Measurements from ENCODE around the gene NSUN3. TPM values are rescaled to one million over a fixed set of nuclear protein-coding genes. Genes with fewer than 3 reads are reported as not detected.

Gene NSUN3
- total RNA-seq (2022; extraction: Qiagen RNA extraction): 5.1 to 7.7 TPM (median 6.0 TPM) in 5 replicates

GRCh38 chr3:94062513-94063404, at the start of gene NSUN3, which contains the start of gene DHFR2:
NSUN3 (plus strand) TSS chr3:94063061; CDS start chr3:94063127, 66 bp downstream.
DHFR2 (minus strand) TSS chr3:94062916; CDS start chr3:94061511, 1,405 bp downstream.

DNA sequence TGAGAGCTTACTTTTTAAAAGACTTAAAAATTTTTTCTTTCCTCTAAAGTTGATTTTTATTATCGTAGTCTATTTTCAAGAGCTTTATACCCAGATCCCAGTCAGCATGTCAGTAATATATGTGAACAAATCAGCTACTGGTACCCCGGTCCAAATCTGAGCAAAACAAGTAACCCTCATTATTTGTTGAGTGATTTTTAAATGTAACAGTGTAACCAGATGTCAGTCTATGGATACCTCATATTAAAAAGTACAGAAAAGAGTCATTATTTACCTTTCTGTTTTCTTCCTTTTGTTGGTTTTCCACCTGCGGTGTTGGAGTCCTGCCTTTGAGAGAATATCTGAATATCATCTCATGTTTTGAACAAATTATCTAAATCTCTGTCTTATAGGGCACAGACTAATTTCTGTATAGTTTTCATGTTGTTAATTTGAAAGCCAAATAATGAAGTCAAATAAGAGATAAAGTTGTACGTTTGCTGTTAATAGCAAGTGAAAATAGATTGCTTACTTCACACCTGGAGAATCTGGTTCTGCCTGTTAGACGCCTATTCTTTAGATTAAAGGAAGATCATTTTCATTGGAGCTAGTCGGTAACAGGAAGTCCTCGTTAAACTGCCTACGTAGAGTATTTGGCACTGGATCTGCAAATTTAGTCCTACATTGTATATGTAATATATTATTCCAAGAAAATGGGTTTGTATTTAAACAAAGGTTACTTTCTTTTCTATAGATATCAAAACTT, 34.6 kb upstream of the NSUN3 start, which contains the start of gene STX19:
STX19 (minus strand) TSS at position 505 of the 745 bp plus-strand sequence. CDS start 13,328 bp downstream, outside the sequence.

Other genes starting within 250 kb of the NSUN3 start
- gene PROS1, start 89.2 kb upstream of the NSUN3 start, total RNA-seq (2022; extraction: Qiagen RNA extraction): 9.8 to 13.3 TPM (median 11.4 TPM) in 5 replicates
- 10.0 to 15.1 TPM (median 11.9 TPM) in 5 replicates for gene ARL13B, start 82.9 kb upstream of the NSUN3 start, total RNA-seq (2022; extraction: Qiagen RNA extraction)
- gene STX19, start 34.5 kb upstream of the NSUN3 start, total RNA-seq (2022; extraction: Qiagen RNA extraction): not detected in 5 replicates
- 2.4 to 3.6 TPM (median 3.2 TPM) in 5 replicates for gene DHFR2, start 145 bp upstream of the NSUN3 start, total RNA-seq (2022; extraction: Qiagen RNA extraction)

All from A549 treated with Mapracorat at 1 μM for 4 hours (cell line).